LHCN-M2 (cell line): ENCODE data around the gene RAD51C. TPM values are rescaled to one million over a fixed set of nuclear protein-coding genes. Genes with fewer than 3 reads are reported as not detected.
A peak's percentile ranks its signal among the peaks of the same experiment; 100 is the strongest.
"Not testable (repeated sequence)": the region's sequence is repeated elsewhere in the genome, so short reads cannot be mapped to it uniquely, and the experiment has no call there.

Experiments
- DNase-seq: peaks from one replicate; pipeline ENCODE4 v3.0.0-alpha.2; 2012; ENCODE audit warnings: low read depth
- polyA plus RNA-seq: library from polyadenylated mRNA; unstranded; fragments of >200 nt; gene quantifications from one replicate; pipeline ENCODE4 v1.2.1, GENCODE V29; 2012; ENCODE audit warnings: missing spikeins
- total RNA-seq: library from RNA; depleted of rRNA; stranded (reverse); fragments of >200 nt; gene quantifications from 2 replicates; pipeline ENCODE4 v1.2.3, GENCODE V29; 2014; rRNA removed

RAD51C gene
- 36.7 and 37.5 TPM in 2 replicates for total RNA-seq
- 23.7 TPM for polyA plus RNA-seq

- peak; percentile 81 for DNase-seq
Observed at GRCh38 chr17:58692239-58693055, at the start of gene RAD51C. RAD51C (plus strand) TSS chr17:58692602; CDS start chr17:58692644, 42 bp downstream.

GRCh38 chr17:58643147-58643546, 49.3 kb upstream of the RAD51C start:
- DNase-seq = peak; percentile 57

- no peak for DNase-seq
Observed at GRCh38 chr17:58648236-58648635, 44.2 kb upstream of the RAD51C start.

GRCh38 chr17:58657962-58658803, 34.2 kb upstream of the RAD51C start:
- peak; percentile 12 for DNase-seq

GRCh38 chr17:58658804-58659713, 33.3 kb upstream of the RAD51C start:
- DNase-seq = peak; percentile 98

GRCh38 chr17:58659714-58660084, 32.7 kb upstream of the RAD51C start:
- not testable (repeated sequence) for DNase-seq

- no peak for DNase-seq
Observed at GRCh38 chr17:58660621-58661020, 31.8 kb upstream of the RAD51C start.

- no peak for DNase-seq
Observed at GRCh38 chr17:58661499-58661898, 30.9 kb upstream of the RAD51C start.

GRCh38 chr17:58664302-58664701, 28.1 kb upstream of the RAD51C start:
- no peak for DNase-seq

- no peak for DNase-seq
Observed at GRCh38 chr17:58665946-58666857, 26.2 kb upstream of the RAD51C start.

- DNase-seq = peak; percentile 33
Observed at GRCh38 chr17:58666858-58667267, 25.5 kb upstream of the RAD51C start.

GRCh38 chr17:58667934-58668597, 24.3 kb upstream of the RAD51C start:
- DNase-seq = peak; percentile 33

- no peak for DNase-seq
Observed at GRCh38 chr17:58668598-58668935, 23.8 kb upstream of the RAD51C start.

- no peak for DNase-seq
Observed at GRCh38 chr17:58669853-58670252, 22.5 kb upstream of the RAD51C start.

- DNase-seq = no peak
Observed at GRCh38 chr17:58671969-58672368, 20.4 kb upstream of the RAD51C start.

- DNase-seq = no peak
Observed at GRCh38 chr17:58677194-58677880, 15.1 kb upstream of the RAD51C start.

- not testable (repeated sequence) for DNase-seq
Observed at GRCh38 chr17:58678287-58678686, 14.1 kb upstream of the RAD51C start.

- DNase-seq = peak; percentile 91
Observed at GRCh38 chr17:58679263-58680037, 13.0 kb upstream of the RAD51C start.

- DNase-seq = peak; percentile 64
Observed at GRCh38 chr17:58680038-58680369, 12.4 kb upstream of the RAD51C start.
